HCT116 (cell line): Measurements from ENCODE around the gene ADAMTS3. TPM values are rescaled to one million over a fixed set of nuclear protein-coding genes. Genes with fewer than 3 reads are reported as not detected.

ENCODE experiments used
- ATAC-seq: fragments of 200-7000 bp; cut with Tn5 transposase; 2 replicates; pipeline ENCODE4 v1.9.1; 2020; ENCODE audit warnings: mild to moderate bottlenecking, moderate library complexity
- BruUV-seq: library from RNA; stranded (reverse); fragments of 400-500 nt; replicated peaks from 2 replicates; lab custom pipeline; 2021; lab: Mats Ljungman, UMichigan
- CTCF ChIA-PET: fragments of 300-600 bp; sonication (Branson Sonifier 250); formaldehyde crosslinking; loops from one replicate; lab custom pipeline; 2021; ENCODE audit warnings: antibody characterized with exemption; lab: Charles Lee
- POLR2A ChIA-PET: fragments of 300-600, 350-600 bp; sonication (Branson Sonifier 250); formaldehyde crosslinking; loops from one replicate; lab custom pipeline; 2021; ENCODE audit warnings: antibody characterized with exemption; lab: Charles Lee
- RAD21 ChIA-PET, 2 experiments: fragments of 300-600 bp; sonication (Branson Sonifier 250); formaldehyde crosslinking; loops; one replicate each; lab custom pipeline; 2023; ENCODE audit warnings: low total read pairs in 2 of 2; ENCODE audit not compliant: uncharacterized antibody in 2 of 2, unreplicated experiment in 2 of 2, low non-redundant PET in 1 of 2; lab: Charles Lee
- DNase-seq: peaks from one replicate; pipeline ENCODE4 v3.0.0-alpha.2; 2010; ENCODE audit warnings: low read depth, low spot score
- H2AFZ ChIP-seq: fragments of 200-600 bp; shearing (Covaris generic), sonication (generic); 2 replicates; pipeline ENCODE4 v1.6.1; 2017; ENCODE audit warnings: low read depth, mixed run types, mixed read lengths, antibody characterized with exemption, low read length; ENCODE audit not compliant: poor library complexity, severe bottlenecking
- H3K27ac ChIP-seq: 2 replicates; pipeline ENCODE4 v1.5.1; 2012; ENCODE audit warnings: low read depth, low read length
- H3K27me3 ChIP-seq: fragments of 200-600 bp; sonication (generic); 2 replicates; pipeline ENCODE4 v1.6.1; 2016; ENCODE audit warnings: mixed run types, low read length, mixed read lengths; ENCODE audit not compliant: insufficient read depth
- H3K36me3 ChIP-seq, 2 experiments: fragments of 200-500 bp in 1 of 2; fragments of 200-600 bp in 1 of 2; sonication (Bioruptor generic) in 1 of 2; sonication (generic) in 1 of 2; 2 replicates each; pipeline versions ENCODE4 v1.5.1 to v1.6.1; 2014 to 2016; ENCODE audit warnings: low read length in 2 of 2, inconsistent platforms in 1 of 2, mixed read lengths in 1 of 2, mixed run types in 1 of 2; ENCODE audit not compliant: insufficient read depth in 2 of 2, control insufficient read depth in 1 of 2
- H3K4me1 ChIP-seq, 2 experiments: fragments of 200-600 bp in 1 of 2; sonication (generic) in 1 of 2; 2 replicates each; pipeline versions ENCODE4 v1.5.1 to v1.6.1; 2012 to 2017; ENCODE audit warnings: low read length in 2 of 2, inconsistent platforms in 1 of 2, mild to moderate bottlenecking in 1 of 2, mixed read lengths in 1 of 2, mixed run types in 1 of 2, moderate library complexity in 1 of 2; ENCODE audit not compliant: insufficient read depth in 2 of 2, control insufficient read depth in 1 of 2
- H3K4me2 ChIP-seq: fragments of 200-600 bp; sonication (generic); 2 replicates; pipeline ENCODE4 v1.6.1; 2017; ENCODE audit warnings: mixed run types, low read length, mixed read lengths
- H3K4me3 ChIP-seq, 2 experiments: fragments of 200-600 bp in 1 of 2; sonication (generic) in 1 of 2; replicated peaks in 1 of 2; 2 replicates each; pipeline ENCODE4 v1.5.1; 2011 to 2016; ENCODE audit warnings: low read length in 2 of 2, control low read depth in 1 of 2, low read depth in 1 of 2, mild to moderate bottlenecking in 1 of 2, mixed read lengths in 1 of 2, mixed run types in 1 of 2
- H3K79me2 ChIP-seq: fragments of 200-600 bp; sonication (generic); 2 replicates; pipeline ENCODE4 v1.6.1; 2017; ENCODE audit warnings: mild to moderate bottlenecking, mixed run types, low read length, moderate library complexity, mixed read lengths; ENCODE audit not compliant: insufficient read depth
- H3K9ac ChIP-seq: fragments of 200-600 bp; sonication (generic); 2 replicates; pipeline ENCODE4 v1.6.1; 2016; ENCODE audit warnings: low read length, mixed read lengths
- H3K9me2 ChIP-seq: fragments of 200-600 bp; sonication (generic), shearing (Covaris generic); 2 replicates; pipeline ENCODE4 v1.6.1; 2017; ENCODE audit warnings: mixed run types, mild to moderate bottlenecking, moderate library complexity; ENCODE audit not compliant: insufficient read depth
- H3K9me3 ChIP-seq, 2 experiments: fragments of 200-500 bp in 1 of 2; fragments of 200-600 bp in 1 of 2; sonication (Bioruptor generic) in 1 of 2; sonication (generic) in 1 of 2; 2 replicates each; pipeline ENCODE4 v1.6.1; 2014 to 2017; ENCODE audit warnings: low read length in 2 of 2, mixed read lengths in 2 of 2, inconsistent platforms in 1 of 2, low read depth in 1 of 2, mild to moderate bottlenecking in 1 of 2, mixed run types in 1 of 2, moderate library complexity in 1 of 2; ENCODE audit not compliant: control insufficient read depth in 1 of 2, insufficient read depth in 1 of 2
- H4K20me1 ChIP-seq: fragments of 200-600 bp; sonication (generic), shearing (Covaris generic); 2 replicates; pipeline ENCODE4 v1.6.1; 2017; ENCODE audit warnings: mixed run types, mild to moderate bottlenecking, moderate library complexity; ENCODE audit not compliant: insufficient read depth
- CBX3 ChIP-seq: IDR thresholded peaks from 2 replicates; pipeline ENCODE4 v1.6.1; 2012; ENCODE audit warnings: low read depth
- CEBPB ChIP-seq: IDR thresholded peaks from 2 replicates; pipeline ENCODE4 v1.6.1; 2012; ENCODE audit warnings: low read depth
- EGR1 ChIP-seq: IDR thresholded peaks from 2 replicates; pipeline ENCODE4 v1.6.1; 2012; ENCODE audit warnings: low read depth
- ELF1 ChIP-seq: IDR thresholded peaks from 2 replicates; pipeline ENCODE4 v1.6.1; 2012; ENCODE audit warnings: low read depth, borderline replicate concordance
- MAX ChIP-seq: IDR thresholded peaks from 2 replicates; pipeline ENCODE4 v1.6.1; 2012
- POLR2AphosphoS5 ChIP-seq: IDR thresholded peaks from 2 replicates; pipeline ENCODE4 v1.6.1; 2011; ENCODE audit warnings: mild to moderate bottlenecking, low read depth, low read length, moderate library complexity
- RAD21 ChIP-seq: IDR thresholded peaks from 2 replicates; pipeline ENCODE4 v1.6.1; 2012; ENCODE audit warnings: low read depth, mild to moderate bottlenecking
- SIN3A ChIP-seq: IDR thresholded peaks from 2 replicates; pipeline ENCODE4 v1.6.1; 2012; ENCODE audit warnings: low read depth
- SRF ChIP-seq: IDR thresholded peaks from 2 replicates; pipeline ENCODE4 v1.6.1; 2012; ENCODE audit warnings: low read depth
- TCF7L2 ChIP-seq: IDR thresholded peaks from 2 replicates; pipeline ENCODE4 v1.7.0; 2011; ENCODE audit warnings: borderline replicate concordance, inconsistent platforms; ENCODE audit not compliant: insufficient read depth, insufficient read length; ENCODE audit errors: extremely low read depth
- ZNF274 ChIP-seq: fragments of 200-500 bp; sonication (Bioruptor generic); IDR thresholded peaks from 2 replicates; pipeline ENCODE4 v1.6.1; 2014; ENCODE audit warnings: mild to moderate bottlenecking, low read depth, low read length, inconsistent platforms
- intact Hi-C: fragments of 100-400 bp; cut with micrococcal nuclease; formaldehyde crosslinking; loops from 2 replicates; pipeline ENCODE4 v1.10.0; 2022
- total RNA-seq: library from RNA; stranded (reverse); gene quantifications from one replicate; pipeline ENCODE4 v1.2.1, GENCODE V29; 2021; ENCODE audit not compliant: unreplicated experiment
- TF ChIP-seq, protein P1 (sequence below), 3 experiments: fragments of 200-600 bp in 1 of 3; sonication (generic) in 1 of 3; IDR thresholded peaks in 2 of 3; conservative IDR thresholded peaks in 1 of 3; 2 replicates each; pipeline ENCODE4 v1.5.1; 2012 to 2017; ENCODE audit warnings: low read depth in 2 of 3, low read length in 2 of 3, antibody characterized with exemption in 1 of 3, borderline replicate concordance in 1 of 3, control low read depth in 1 of 3, mild to moderate bottlenecking in 1 of 3, mixed read lengths in 1 of 3, mixed run types in 1 of 3, moderate library complexity in 1 of 3; ENCODE audit not compliant: insufficient read depth in 1 of 3

ADAMTS3 gene
- total RNA-seq, 1 experiment from 2014 or later: not detected

DNA sequence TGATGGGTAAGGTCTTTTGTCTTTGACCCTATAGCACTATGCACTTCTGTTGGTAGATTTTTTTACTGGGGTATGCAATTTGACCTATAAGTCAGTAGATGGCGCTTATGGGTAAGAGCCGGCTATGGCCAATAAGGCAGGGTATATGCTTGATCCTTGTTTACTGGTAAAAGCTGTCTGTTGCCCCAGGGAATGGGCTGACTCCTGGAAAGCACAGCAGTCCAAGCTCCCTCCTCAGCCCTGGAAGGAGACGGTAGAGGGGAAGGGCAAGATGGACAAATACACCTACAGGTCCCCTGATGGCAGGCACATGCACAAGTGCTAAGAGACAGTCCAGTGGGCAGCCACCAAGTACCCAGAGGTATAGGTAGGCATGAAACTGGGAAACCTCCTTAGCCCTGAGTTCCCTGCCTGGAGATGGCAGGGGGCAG lies 63.7 kb downstream of the ADAMTS3 start:
- POLR2A ChIA-PET: no interaction called here
- no TSS peak for BruUV-seq

More for the DNA sequence above, 63.7 kb downstream of the ADAMTS3 start:
- no peaks in the 10 kb centered on the region for H3K9me3 ChIP-seq
- TF ChIP-seq TCF7L2: no peak
- TF ChIP-seq SRF: no peak
- TF ChIP-seq, protein P1, sequence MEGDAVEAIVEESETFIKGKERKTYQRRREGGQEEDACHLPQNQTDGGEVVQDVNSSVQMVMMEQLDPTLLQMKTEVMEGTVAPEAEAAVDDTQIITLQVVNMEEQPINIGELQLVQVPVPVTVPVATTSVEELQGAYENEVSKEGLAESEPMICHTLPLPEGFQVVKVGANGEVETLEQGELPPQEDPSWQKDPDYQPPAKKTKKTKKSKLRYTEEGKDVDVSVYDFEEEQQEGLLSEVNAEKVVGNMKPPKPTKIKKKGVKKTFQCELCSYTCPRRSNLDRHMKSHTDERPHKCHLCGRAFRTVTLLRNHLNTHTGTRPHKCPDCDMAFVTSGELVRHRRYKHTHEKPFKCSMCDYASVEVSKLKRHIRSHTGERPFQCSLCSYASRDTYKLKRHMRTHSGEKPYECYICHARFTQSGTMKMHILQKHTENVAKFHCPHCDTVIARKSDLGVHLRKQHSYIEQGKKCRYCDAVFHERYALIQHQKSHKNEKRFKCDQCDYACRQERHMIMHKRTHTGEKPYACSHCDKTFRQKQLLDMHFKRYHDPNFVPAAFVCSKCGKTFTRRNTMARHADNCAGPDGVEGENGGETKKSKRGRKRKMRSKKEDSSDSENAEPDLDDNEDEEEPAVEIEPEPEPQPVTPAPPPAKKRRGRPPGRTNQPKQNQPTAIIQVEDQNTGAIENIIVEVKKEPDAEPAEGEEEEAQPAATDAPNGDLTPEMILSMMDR (IDR thresholded peaks at IDR 0.05 in 2 of 3, conservative IDR thresholded peaks at IDR 0.05 in 1 of 3; ENCODE audit: borderline replicate concordance in 1 of 3, insufficient read depth in 1 of 3, low read depth in 2 of 3, low read length in 2 of 3): peak; percentile 14 to 61 (median 44); a peak in 4 of 6 replicates
- no peak for TF ChIP-seq POLR2AphosphoS5
- TF ChIP-seq ZNF274: no peak
- no peak for TF ChIP-seq CBX3
- no peak for TF ChIP-seq CEBPB
- no peak for TF ChIP-seq ELF1
- no peak for TF ChIP-seq EGR1
- TF ChIP-seq MAX: no peak
- peak; percentile 40 for TF ChIP-seq RAD21
- no peak for TF ChIP-seq SIN3A
- TF ChIP-seq, all 23 proteins: peak for 2
- no peak overlapping the region for H3K4me3 ChIP-seq
- H3K4me2 ChIP-seq: no peak overlapping the region
- no peak overlapping the region for H2AFZ ChIP-seq
- RAD21 ChIA-PET: no interaction called here
- H3K27ac ChIP-seq: no peak overlapping the region
- H3K9me2 ChIP-seq: no peaks in the 10 kb centered on the region
- H3K9ac ChIP-seq: no peak overlapping the region
- no peaks in the 10 kb centered on the region for H3K36me3 ChIP-seq
- H3K79me2 ChIP-seq: no peaks in the 10 kb centered on the region
- no peaks in the 10 kb centered on the region for H3K4me1 ChIP-seq
- ATAC-seq (peak; percentile 53), DNase-seq (peak; percentile 0)
- H4K20me1 ChIP-seq: no peaks in the 10 kb centered on the region
- intact Hi-C loops: loop anchor here (2.0 kb wide), 1 partner anchor 515 kb away; no protein-coding TSS in a partner anchor
- H3K27me3 ChIP-seq: no peaks in the 10 kb centered on the region
- CTCF ChIA-PET: no interaction called here
